NCI-H2227 treated with DMSO at 0.1 percent for 48 hours (cell line): ENCODE data around the gene PLEKHM3.
"Not testable (repeated sequence)": the region's sequence is repeated elsewhere in the genome, so short reads cannot be mapped to it uniquely, and the experiment has no call there.

Experiments
- DNase-seq: peaks from one replicate; lab custom pipeline; 2025; lab: John Stamatoyannopoulos, UW

PLEKHM3 gene

GRCh38 chr2:207926133-207926988, 99.0 kb downstream of the PLEKHM3 start:
- no peak for DNase-seq

DNA sequence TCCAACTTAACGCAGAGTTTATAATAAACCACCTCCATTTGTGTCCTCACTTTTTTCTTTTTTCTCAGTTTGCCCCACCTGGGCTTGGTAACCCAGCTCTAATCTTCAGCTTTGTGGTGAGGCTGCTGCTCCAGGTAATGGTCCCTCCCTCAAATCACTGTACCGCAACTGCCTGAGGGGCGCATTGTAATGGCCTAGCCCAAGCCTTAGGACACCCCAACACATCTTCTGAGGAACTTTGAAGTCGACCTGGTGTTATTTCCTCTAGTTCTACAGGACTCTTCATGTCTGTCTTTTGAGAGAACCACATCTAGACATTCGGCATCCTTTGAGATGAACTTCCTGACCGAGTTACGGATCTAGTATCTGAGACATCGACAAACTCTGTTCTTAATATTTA, 99.7 kb downstream of the PLEKHM3 start:
- DNase-seq = no peak

- no peak for DNase-seq
Measured at GRCh38 chr2:207921606-207922005, 103.7 kb downstream of the PLEKHM3 start.

DNA sequence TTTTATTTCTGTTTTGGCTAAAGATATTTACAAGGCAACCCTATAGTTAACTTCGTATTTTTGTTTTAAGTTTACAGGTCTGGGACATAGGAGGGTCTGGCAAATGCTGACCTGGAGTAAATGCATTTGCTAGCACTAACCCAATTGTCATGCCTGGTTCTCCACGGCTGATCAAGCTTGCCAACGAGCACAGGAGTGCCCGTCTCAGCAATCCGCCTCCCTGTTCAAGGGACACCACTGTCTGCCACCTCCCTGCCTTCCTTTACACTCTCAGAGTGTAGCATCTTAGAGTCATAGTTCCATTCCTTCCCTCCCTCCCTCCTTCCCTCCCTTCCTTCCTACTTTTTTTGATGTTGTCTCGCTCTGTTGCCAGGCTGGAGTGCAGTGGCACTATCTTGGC, 104.6 kb downstream of the PLEKHM3 start:
- DNase-seq = no peak

GRCh38 chr2:207920321-207920720, 105.0 kb downstream of the PLEKHM3 start:
- no peak for DNase-seq

GRCh38 chr2:207919164-207919919, 106.0 kb downstream of the PLEKHM3 start:
- no peak for DNase-seq

DNA sequence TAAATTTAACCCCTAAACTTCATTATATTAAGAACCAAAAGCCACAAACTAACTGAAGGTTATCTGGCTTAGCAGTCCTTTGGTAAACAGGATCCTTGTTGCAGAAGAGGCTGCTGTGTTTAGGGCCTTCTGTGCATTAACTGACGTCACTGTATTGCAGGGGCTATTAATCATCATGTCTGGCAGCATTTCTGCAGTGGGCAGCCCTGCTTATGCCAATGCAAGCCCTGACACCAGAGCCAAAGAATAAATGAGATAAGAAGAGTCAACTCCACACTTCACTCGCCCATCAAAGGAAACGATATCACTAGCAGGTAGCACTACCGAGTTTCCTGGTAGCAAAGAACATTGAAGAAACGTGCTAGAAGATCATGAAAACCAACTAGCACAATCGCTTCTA, 110.6 kb downstream of the PLEKHM3 start:
- DNase-seq = no peak

DNA sequence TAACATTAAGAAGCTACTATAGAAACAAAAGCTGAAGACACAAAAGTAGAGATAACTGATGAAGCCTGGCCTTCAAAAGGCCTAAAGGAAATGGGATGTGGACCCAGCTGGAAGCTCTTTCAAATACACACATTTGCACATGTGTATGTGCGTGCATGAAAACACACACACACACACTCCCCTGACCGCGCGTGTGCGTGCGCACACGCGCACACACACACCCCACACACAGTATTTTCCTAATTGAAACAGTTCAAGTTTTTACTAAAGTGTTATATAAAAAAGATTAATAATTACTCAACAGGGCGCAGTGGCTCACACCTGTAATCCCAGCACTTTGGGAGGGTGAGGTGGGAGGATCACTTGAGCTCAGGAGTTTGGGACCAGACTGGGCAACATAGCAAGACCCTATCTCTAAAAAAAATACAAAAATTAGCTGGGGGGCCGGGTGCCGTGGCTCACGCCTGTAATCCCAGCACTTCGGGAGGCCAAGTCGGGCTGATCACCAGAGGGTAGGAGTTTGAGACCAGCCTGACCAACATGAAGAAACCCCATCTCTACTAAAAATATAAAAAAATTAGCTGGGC, 111.5 kb downstream of the PLEKHM3 start:
- DNase-seq = no peak

- DNase-seq = no peak
Measured at GRCh38 chr2:207911856-207912255, 113.5 kb downstream of the PLEKHM3 start.

- no peak for DNase-seq
Measured at GRCh38 chr2:207911215-207911614, 114.1 kb downstream of the PLEKHM3 start.

- not testable (repeated sequence) for DNase-seq
Measured at GRCh38 chr2:207906495-207906894, 118.8 kb downstream of the PLEKHM3 start.

- no peak for DNase-seq
Measured at GRCh38 chr2:207905546-207905945, 119.8 kb downstream of the PLEKHM3 start.

DNA sequence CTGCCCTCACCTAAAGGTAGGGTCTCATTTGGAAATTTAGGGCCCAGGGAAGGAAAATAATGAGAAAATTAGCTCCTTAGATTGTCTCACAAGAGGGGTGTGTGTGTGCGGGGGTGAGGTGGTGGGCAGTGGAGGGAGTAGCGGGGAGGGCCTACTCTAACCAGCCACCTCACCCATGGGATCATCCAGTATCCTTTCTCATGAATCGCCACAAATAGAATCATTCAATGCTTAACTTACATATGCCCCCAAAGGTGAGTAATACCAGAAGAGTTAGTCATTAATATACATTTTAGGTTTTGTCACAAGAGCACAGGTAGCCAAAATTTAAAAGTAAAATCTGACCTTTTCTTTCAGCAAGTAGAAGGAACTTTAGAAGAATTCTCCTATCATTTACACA, 122.1 kb downstream of the PLEKHM3 start:
- DNase-seq = no peak

GRCh38 chr2:207902821-207903220, 122.5 kb downstream of the PLEKHM3 start:
- peak; percentile 36 for DNase-seq

DNA sequence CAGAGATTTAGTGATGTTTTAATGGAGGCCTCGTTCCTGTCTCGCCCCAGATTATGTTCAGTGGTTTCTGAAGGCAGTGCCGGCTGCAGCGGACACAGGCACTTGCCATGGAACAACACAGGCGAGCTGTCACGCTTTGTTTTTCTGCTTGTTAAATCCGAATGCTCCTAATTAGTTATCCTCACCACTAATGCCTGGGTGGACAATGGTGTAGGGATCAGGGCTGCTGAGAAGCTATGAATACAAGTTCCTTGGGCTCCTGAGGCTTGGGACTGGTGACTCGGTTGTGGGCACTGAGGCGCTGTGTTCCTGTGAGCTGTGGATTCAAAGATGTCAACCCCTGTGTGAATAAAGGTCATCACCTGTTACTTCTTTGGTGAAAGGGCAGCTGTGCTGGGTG, 123.5 kb downstream of the PLEKHM3 start:
- DNase-seq = no peak

GRCh38 chr2:207901401-207901800, 123.9 kb downstream of the PLEKHM3 start:
- DNase-seq = peak; percentile 38

- no peak for DNase-seq
Measured at GRCh38 chr2:207898354-207898695, 127.0 kb downstream of the PLEKHM3 start.

DNA sequence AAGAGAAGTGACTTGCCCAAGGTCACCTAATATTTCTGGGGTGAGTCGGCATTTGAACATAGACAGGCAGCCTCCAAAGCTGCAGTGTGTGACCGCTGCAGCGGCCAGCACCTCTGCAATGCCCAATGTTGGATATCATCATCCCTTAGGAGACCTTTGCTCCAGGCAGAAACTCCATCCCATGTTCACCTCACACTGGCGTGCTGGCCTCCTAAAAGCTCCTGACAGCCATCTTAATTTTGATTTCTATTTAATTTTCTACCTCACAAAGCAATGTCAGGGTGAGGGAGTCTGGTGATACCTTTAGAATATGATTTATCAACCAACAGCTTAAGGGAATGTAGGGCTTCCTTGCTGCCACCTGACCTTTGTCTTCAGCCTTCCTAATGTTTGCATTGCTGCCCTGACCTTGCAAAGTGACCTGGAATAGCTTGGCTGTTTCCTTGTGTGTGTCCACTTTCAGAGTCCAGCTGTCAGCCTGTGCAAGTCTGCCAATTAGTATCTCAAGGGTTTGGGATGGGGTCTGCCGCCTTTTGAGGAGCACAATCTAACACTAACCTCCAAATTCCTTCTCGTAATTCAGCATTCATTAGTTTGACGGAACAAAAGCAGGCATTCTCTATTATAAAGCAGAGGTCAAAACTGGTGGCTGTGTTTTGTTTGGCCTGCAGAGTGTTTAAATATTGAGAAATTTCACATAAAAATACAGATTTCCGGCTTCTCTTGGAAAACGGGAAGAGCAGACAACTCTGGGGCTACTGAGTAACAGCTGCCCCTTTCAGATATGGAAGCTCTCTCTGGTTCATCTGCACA, 127.6 kb downstream of the PLEKHM3 start:
- no peak for DNase-seq

DNA sequence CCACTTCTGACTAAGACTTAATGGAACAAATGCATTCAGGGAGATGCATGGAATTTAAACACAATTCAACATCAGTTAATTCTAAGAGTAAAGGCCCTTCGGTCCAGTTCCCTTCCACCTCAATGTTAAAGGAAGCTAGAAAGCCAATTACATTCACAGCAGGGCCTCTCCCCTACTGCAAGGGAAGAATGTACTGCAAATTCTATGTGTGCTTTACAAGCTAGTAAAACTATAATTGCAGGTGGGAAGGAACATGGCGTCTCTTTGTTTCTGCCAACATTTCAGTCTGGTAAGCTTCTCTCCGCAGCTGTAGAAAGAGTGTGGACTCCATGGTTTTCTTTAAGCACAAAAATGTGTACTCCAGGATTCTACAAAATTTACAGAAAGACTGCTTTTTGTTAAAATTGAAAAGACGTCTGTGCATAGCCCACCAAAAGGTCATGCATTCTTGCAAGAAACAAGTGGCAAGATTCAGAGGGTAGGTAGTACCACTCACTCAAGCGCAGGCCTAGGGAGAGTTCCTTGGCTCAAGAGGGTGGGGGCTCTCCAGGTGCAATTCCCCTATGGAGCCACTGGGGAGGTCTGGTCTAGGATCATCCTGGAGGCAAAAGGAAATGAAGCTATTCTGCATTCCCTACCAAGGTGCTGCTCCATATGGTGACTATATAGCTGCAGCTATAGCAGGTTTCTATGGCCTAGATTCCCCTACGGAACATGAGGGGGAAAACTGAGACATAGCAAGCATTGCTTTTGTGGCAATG, 128.6 kb downstream of the PLEKHM3 start:
- peak; percentile 95 for DNase-seq

GRCh38 chr2:207895274-207895860, 130.0 kb downstream of the PLEKHM3 start:
- DNase-seq = no peak
